Measurements from ENCODE around the gene ZNF618. TPM values are rescaled to one million over a fixed set of nuclear protein-coding genes. Genes with fewer than 3 reads are reported as not detected.

ZNF618 gene
- polyA plus RNA-seq, 1 of the 3 experiments (the other 2 are of a cell fraction): 6.2 TPM

DNA sequence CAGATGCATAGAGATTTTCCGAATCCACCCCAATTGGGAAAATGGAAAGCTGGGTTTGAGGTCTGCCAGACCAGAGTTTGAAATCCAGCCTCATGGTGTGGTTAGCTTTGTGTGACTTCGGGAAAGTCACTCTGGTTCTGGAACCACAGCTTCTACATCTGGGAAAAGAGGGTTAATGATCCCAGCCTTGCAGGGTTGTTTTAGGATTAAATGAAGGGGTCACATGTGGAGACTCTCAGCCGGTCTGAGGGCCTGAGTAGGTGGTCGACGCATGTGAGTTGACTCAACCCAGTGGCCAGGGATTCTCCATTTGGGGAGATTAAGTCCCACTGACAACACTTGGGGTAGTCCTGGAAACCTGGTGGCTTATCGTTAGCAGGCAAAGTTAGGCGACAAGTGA lies 6.1 kb downstream of the ZNF618 start:
- ChIA-PET CTCF (interaction anchor here (0.8 to 1.1 kb wide), 2 partner anchors 8 to 15 kb away, joined by 3 read pairs; no protein-coding TSS in a partner anchor), POLR2A (no interaction called here)
- H3K9ac ChIP-seq: no peak overlapping the region
- no peaks in the 10 kb centered on the region for H3K27me3 ChIP-seq (ENCODE audit: insufficient read depth)
- H3F3A ChIP-seq (replicated peaks; ENCODE audit: insufficient read depth): peaks cover 4% of the 10 kb centered on the region
- H3K4me3 ChIP-seq (ENCODE audit: low read depth in 2 of 2, low read length in 1 of 2): no peak overlapping the region
- H3K36me3 ChIP-seq (replicated peaks in 1 of 2; ENCODE audit: control insufficient read depth in 1 of 2, insufficient read depth in 2 of 2, low read length in 1 of 2): peaks cover 4 to 9% of the 10 kb centered on the region in 2 experiments
- H3K9me3 ChIP-seq: no peaks in the 10 kb centered on the region
- H2AFZ ChIP-seq (ENCODE audit: low read depth): no peak overlapping the region
- no peak overlapping the region for H3K4me2 ChIP-seq
- TF ChIP-seq GABPA (IDR thresholded peaks at IDR 0.05; ENCODE audit: low read depth) (no peak), JUND (IDR thresholded peaks at IDR 0.05) (no peak), POLR2AphosphoS5 (IDR thresholded peaks at IDR 0.05; ENCODE audit: low read depth, low read length) (no peak), RCOR1 (IDR thresholded peaks at IDR 0.05; ENCODE audit: low read length) (no peak), USF2 (IDR thresholded peaks at IDR 0.05; ENCODE audit: borderline replicate concordance, low read depth, low read length) (no peak), SIN3A (IDR thresholded peaks at IDR 0.05; ENCODE audit: borderline replicate concordance, low read depth, low read length) (no peak), TCF12 (IDR thresholded peaks at IDR 0.05) (no peak), USF1 (IDR thresholded peaks at IDR 0.05; ENCODE audit: borderline replicate concordance, low read depth) (no peak), EZH2phosphoT487 (IDR thresholded peaks at IDR 0.05; ENCODE audit: borderline replicate concordance, low read depth) (no peak), FOSL2 (IDR thresholded peaks at IDR 0.05; ENCODE audit: borderline replicate concordance, low read depth) (no peak), NFIC (IDR thresholded peaks at IDR 0.05; ENCODE audit: borderline replicate concordance) (no peak), FOXM1 (IDR thresholded peaks at IDR 0.05; ENCODE audit: low read depth) (no peak), TEAD4 (IDR thresholded peaks at IDR 0.05; ENCODE audit: borderline replicate concordance, insufficient read depth) (no peak)
- TF ChIP-seq, protein P1, sequence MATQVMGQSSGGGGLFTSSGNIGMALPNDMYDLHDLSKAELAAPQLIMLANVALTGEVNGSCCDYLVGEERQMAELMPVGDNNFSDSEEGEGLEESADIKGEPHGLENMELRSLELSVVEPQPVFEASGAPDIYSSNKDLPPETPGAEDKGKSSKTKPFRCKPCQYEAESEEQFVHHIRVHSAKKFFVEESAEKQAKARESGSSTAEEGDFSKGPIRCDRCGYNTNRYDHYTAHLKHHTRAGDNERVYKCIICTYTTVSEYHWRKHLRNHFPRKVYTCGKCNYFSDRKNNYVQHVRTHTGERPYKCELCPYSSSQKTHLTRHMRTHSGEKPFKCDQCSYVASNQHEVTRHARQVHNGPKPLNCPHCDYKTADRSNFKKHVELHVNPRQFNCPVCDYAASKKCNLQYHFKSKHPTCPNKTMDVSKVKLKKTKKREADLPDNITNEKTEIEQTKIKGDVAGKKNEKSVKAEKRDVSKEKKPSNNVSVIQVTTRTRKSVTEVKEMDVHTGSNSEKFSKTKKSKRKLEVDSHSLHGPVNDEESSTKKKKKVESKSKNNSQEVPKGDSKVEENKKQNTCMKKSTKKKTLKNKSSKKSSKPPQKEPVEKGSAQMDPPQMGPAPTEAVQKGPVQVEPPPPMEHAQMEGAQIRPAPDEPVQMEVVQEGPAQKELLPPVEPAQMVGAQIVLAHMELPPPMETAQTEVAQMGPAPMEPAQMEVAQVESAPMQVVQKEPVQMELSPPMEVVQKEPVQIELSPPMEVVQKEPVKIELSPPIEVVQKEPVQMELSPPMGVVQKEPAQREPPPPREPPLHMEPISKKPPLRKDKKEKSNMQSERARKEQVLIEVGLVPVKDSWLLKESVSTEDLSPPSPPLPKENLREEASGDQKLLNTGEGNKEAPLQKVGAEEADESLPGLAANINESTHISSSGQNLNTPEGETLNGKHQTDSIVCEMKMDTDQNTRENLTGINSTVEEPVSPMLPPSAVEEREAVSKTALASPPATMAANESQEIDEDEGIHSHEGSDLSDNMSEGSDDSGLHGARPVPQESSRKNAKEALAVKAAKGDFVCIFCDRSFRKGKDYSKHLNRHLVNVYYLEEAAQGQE (IDR thresholded peaks at IDR 0.05; ENCODE audit: low read depth, low read length): no peak
- H3K27ac ChIP-seq (ENCODE audit: low read depth in 2 of 2, low read length in 1 of 2): no peak overlapping the region; a peak in 1 of 4 replicates
- H4K20me1 ChIP-seq (ENCODE audit: insufficient read depth): peaks cover 53% of the 10 kb centered on the region
- H3K4me1 ChIP-seq (ENCODE audit: control insufficient read depth in 1 of 2, insufficient read depth in 2 of 2, low read depth in 1 of 2, low read length in 1 of 2): peaks cover 17 to 18% of the 10 kb centered on the region in 2 experiments
- peaks cover 97% of the 10 kb centered on the region for H3K79me2 ChIP-seq (ENCODE audit: insufficient read depth)
- no peak for DNase-seq
- H3K9me2 ChIP-seq: no peaks in the 10 kb centered on the region
- 99% methylated on average over 7 of the region's 7 CpGs for WGBS (ENCODE audit: low lambda C conversion rate)
